H1 (cell line): Measurements from ENCODE around the gene RHBDD1. TPM values are rescaled to one million over a fixed set of nuclear protein-coding genes. Genes with fewer than 3 reads are reported as not detected.

Experiments used
- CTBP2 ChIP-seq: IDR thresholded peaks from 2 replicates; pipeline ENCODE4 v1.7.0; 2011; ENCODE audit warnings: borderline replicate concordance, mild to moderate bottlenecking, moderate library complexity, mixed read lengths, low read length; ENCODE audit not compliant: insufficient read depth, insufficient read length
- EP300 ChIP-seq, 2 experiments: IDR thresholded peaks; 1 replicate in 1 of 2; 2 replicates in 1 of 2; pipeline ENCODE4 v1.6.1; 2011 to 2012; ENCODE audit warnings: low read depth in 2 of 2, low read length in 2 of 2, mild to moderate bottlenecking in 2 of 2, borderline replicate concordance in 1 of 2, inconsistent platforms in 1 of 2, moderate library complexity in 1 of 2
- FOSL1 ChIP-seq: IDR thresholded peaks from 2 replicates; pipeline ENCODE4 v1.6.1; 2011; ENCODE audit warnings: mild to moderate bottlenecking, low read depth, low read length, moderate library complexity; ENCODE audit not compliant: insufficient read depth
- GTF2F1 ChIP-seq: IDR thresholded peaks from 2 replicates; pipeline ENCODE4 v1.6.1; 2012; ENCODE audit warnings: low read depth, low read length, improper control_type of control experiment, borderline replicate concordance
- SIRT6 ChIP-seq: IDR thresholded peaks from one replicate; pipeline ENCODE4 v1.7.1; 2012; ENCODE audit warnings: low read length, inconsistent platforms
- TEAD4 ChIP-seq: IDR thresholded peaks from 2 replicates; pipeline ENCODE4 v1.6.1; 2012; ENCODE audit warnings: low read depth, low read length, inconsistent platforms, mixed read lengths
- polyA plus RNA-seq, 7 experiments: library from polyadenylated mRNA; depleted of rRNA in 3 of 7; stranded (reverse) in 5 of 7; unstranded in 2 of 7; fragments of >200 nt in 5 of 7; fragments of 200-250 nt in 2 of 7; gene quantifications; 1 replicate in 5 of 7; 2 replicates in 1 of 7; 4 replicates in 1 of 7; pipeline versions ENCODE4 v1.2.1 to v1.2.3, GENCODE V29; 2011 to 2013; ENCODE audit warnings: missing spikeins in 2 of 7, mixed read lengths in 2 of 7
- total RNA-seq: library from RNA; stranded (reverse); fragmentation: NEBNext Ultra II Directional; extraction: Animal tissue kit (Norgen Biotek cat#: 25700); gene quantifications from 2 replicates; pipeline ENCODE4 v1.2.1, GENCODE V29; 2021
- TF ChIP-seq, protein P1 (sequence below): fragments of 300-600 bp; sonication (generic); IDR thresholded peaks from 2 replicates; pipeline ENCODE4 v1.7.1; 2012; ENCODE audit warnings: low read length, moderate library complexity, mild to moderate bottlenecking, inconsistent platforms; ENCODE audit not compliant: insufficient replicate concordance

The RHBDD1 gene
- total and polyA plus RNA-seq, 2 of the 8 experiments (the other 6 are each of a cell fraction or from before 2014, with no cell fraction given), result 10.5 to 23.1 TPM

DNA sequence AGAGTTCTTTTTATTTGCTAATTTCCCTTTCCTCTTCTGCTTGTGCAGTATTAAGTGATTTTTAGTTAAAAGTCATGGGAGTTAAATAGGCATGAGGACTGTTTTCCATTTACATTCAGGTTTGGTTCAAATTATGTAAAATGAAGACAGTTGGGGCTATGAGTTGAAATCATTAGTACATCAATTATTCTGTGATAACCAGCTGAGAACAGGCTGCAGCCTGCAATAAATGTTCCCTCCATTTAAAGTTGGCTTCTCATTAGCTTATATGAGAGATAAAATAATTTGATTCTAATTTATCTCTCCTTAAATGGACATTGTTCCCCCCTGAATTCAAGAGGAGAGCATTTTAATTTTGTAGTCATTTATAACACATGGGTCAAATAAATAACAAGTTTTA lies 48.3 kb downstream of the RHBDD1 start (continued):
- no peak for TF ChIP-seq CTBP2
- TF ChIP-seq SIRT6, result no peak
- no peak for TF ChIP-seq EP300 (IDR thresholded peaks at IDR 0.05; ENCODE audit: borderline replicate concordance in 1 of 2, low read depth in 2 of 2, low read length in 2 of 2)
- no peak for TF ChIP-seq GTF2F1
- TF ChIP-seq, protein P1, sequence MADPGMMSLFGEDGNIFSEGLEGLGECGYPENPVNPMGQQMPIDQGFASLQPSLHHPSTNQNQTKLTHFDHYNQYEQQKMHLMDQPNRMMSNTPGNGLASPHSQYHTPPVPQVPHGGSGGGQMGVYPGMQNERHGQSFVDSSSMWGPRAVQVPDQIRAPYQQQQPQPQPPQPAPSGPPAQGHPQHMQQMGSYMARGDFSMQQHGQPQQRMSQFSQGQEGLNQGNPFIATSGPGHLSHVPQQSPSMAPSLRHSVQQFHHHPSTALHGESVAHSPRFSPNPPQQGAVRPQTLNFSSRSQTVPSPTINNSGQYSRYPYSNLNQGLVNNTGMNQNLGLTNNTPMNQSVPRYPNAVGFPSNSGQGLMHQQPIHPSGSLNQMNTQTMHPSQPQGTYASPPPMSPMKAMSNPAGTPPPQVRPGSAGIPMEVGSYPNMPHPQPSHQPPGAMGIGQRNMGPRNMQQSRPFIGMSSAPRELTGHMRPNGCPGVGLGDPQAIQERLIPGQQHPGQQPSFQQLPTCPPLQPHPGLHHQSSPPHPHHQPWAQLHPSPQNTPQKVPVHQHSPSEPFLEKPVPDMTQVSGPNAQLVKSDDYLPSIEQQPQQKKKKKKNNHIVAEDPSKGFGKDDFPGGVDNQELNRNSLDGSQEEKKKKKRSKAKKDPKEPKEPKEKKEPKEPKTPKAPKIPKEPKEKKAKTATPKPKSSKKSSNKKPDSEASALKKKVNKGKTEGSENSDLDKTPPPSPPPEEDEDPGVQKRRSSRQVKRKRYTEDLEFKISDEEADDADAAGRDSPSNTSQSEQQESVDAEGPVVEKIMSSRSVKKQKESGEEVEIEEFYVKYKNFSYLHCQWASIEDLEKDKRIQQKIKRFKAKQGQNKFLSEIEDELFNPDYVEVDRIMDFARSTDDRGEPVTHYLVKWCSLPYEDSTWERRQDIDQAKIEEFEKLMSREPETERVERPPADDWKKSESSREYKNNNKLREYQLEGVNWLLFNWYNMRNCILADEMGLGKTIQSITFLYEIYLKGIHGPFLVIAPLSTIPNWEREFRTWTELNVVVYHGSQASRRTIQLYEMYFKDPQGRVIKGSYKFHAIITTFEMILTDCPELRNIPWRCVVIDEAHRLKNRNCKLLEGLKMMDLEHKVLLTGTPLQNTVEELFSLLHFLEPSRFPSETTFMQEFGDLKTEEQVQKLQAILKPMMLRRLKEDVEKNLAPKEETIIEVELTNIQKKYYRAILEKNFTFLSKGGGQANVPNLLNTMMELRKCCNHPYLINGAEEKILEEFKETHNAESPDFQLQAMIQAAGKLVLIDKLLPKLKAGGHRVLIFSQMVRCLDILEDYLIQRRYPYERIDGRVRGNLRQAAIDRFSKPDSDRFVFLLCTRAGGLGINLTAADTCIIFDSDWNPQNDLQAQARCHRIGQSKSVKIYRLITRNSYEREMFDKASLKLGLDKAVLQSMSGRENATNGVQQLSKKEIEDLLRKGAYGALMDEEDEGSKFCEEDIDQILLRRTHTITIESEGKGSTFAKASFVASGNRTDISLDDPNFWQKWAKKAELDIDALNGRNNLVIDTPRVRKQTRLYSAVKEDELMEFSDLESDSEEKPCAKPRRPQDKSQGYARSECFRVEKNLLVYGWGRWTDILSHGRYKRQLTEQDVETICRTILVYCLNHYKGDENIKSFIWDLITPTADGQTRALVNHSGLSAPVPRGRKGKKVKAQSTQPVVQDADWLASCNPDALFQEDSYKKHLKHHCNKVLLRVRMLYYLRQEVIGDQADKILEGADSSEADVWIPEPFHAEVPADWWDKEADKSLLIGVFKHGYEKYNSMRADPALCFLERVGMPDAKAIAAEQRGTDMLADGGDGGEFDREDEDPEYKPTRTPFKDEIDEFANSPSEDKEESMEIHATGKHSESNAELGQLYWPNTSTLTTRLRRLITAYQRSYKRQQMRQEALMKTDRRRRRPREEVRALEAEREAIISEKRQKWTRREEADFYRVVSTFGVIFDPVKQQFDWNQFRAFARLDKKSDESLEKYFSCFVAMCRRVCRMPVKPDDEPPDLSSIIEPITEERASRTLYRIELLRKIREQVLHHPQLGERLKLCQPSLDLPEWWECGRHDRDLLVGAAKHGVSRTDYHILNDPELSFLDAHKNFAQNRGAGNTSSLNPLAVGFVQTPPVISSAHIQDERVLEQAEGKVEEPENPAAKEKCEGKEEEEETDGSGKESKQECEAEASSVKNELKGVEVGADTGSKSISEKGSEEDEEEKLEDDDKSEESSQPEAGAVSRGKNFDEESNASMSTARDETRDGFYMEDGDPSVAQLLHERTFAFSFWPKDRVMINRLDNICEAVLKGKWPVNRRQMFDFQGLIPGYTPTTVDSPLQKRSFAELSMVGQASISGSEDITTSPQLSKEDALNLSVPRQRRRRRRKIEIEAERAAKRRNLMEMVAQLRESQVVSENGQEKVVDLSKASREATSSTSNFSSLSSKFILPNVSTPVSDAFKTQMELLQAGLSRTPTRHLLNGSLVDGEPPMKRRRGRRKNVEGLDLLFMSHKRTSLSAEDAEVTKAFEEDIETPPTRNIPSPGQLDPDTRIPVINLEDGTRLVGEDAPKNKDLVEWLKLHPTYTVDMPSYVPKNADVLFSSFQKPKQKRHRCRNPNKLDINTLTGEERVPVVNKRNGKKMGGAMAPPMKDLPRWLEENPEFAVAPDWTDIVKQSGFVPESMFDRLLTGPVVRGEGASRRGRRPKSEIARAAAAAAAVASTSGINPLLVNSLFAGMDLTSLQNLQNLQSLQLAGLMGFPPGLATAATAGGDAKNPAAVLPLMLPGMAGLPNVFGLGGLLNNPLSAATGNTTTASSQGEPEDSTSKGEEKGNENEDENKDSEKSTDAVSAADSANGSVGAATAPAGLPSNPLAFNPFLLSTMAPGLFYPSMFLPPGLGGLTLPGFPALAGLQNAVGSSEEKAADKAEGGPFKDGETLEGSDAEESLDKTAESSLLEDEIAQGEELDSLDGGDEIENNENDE, result no peak
- no peak for TF ChIP-seq TEAD4
- no peak for TF ChIP-seq FOSL1
